K562 (cell line): Measurements from ENCODE around the gene TAF9. TPM values are rescaled to one million over a fixed set of nuclear protein-coding genes. Genes with fewer than 3 reads are reported as not detected.
A peak's percentile ranks its signal among the peaks of the same experiment; 100 is the strongest.

ENCODE experiments used
- CBX1 ChIP-seq: sonication (generic); IDR thresholded peaks from 2 replicates; pipeline ENCODE4 v1.6.1; 2016; ENCODE audit warnings: antibody characterized with exemption, low read depth, mild to moderate bottlenecking
- EWSR1 ChIP-seq: fragments of 450-650 bp; IDR thresholded peaks from 2 replicates; pipeline ENCODE4 v1.6.1; 2018; ENCODE audit warnings: borderline replicate concordance, mild to moderate bottlenecking, low read depth, moderate library complexity; ENCODE audit not compliant: partially characterized antibody
- FOXM1 ChIP-seq, 2 experiments: fragments of 450-650 bp in 1 of 2; sonication (generic) in 1 of 2; formaldehyde crosslinking in 1 of 2; IDR thresholded peaks; 2 replicates each; pipeline versions ENCODE4 v1.6.1 to v1.9.0; 2017 to 2022; ENCODE audit warnings: low read depth in 2 of 2, mild to moderate bottlenecking in 2 of 2, missing genetic modification reagents in 1 of 2, moderate library complexity in 1 of 2
- GABPB2 ChIP-seq: fragments of 250-450 bp; sonication (Bioruptor Pico); conservative IDR thresholded peaks from 2 replicates; pipeline ENCODE4 v1.5.1; 2021; ENCODE audit warnings: mild to moderate bottlenecking
- GMEB1 ChIP-seq: fragments of 250-450 bp; sonication (Bioruptor Pico); IDR thresholded peaks from 2 replicates; pipeline ENCODE4 v1.4.0; 2020; ENCODE audit warnings: mild to moderate bottlenecking
- HMGN3 ChIP-seq: IDR thresholded peaks from 2 replicates; pipeline ENCODE4 v1.6.1; 2011; ENCODE audit warnings: borderline replicate concordance, low read depth, mild to moderate bottlenecking, mixed read lengths, low read length; ENCODE audit not compliant: insufficient read length; ENCODE audit errors: extremely low read depth
- HNRNPH1 ChIP-seq: fragments of 200-400 bp; formaldehyde crosslinking; optimal IDR thresholded peaks from 2 replicates; pipeline ENCODE3; 2017; ENCODE audit warnings: low read depth, mild to moderate bottlenecking, low read length, moderate library complexity
- IFI16 ChIP-seq: fragments of 250-450 bp; sonication (Bioruptor Pico); IDR thresholded peaks from 2 replicates; pipeline ENCODE4 v2.1.2; 2022; ENCODE audit warnings: mild to moderate bottlenecking, inconsistent platforms
- MCM3 ChIP-seq: fragments of 450-650 bp; IDR thresholded peaks from 2 replicates; pipeline ENCODE4 v1.6.1; 2016
- NFIX ChIP-seq: fragments of 250-450 bp; sonication (Bioruptor Pico); IDR thresholded peaks from 2 replicates; pipeline ENCODE4 v1.4.0; 2020; ENCODE audit warnings: low read depth, mild to moderate bottlenecking, moderate library complexity
- NONO ChIP-seq, 2 experiments: fragments of 200-400 bp in 1 of 2; fragments of 450-650 bp in 1 of 2; formaldehyde crosslinking in 1 of 2; IDR thresholded peaks; 2 replicates each; pipeline ENCODE4 v1.6.1; 2017; ENCODE audit warnings: low read depth in 2 of 2, mild to moderate bottlenecking in 2 of 2, moderate library complexity in 2 of 2, low read length in 1 of 2
- POLR2H ChIP-seq: IDR thresholded peaks from 2 replicates; pipeline ENCODE4 v1.6.1; 2016; ENCODE audit warnings: missing genetic modification characterization, low read depth, mild to moderate bottlenecking, control low read depth, missing compliant biosample characterization, moderate library complexity
- RFX1 ChIP-seq: fragments of 450-650 bp; IDR thresholded peaks from 2 replicates; pipeline ENCODE4 v1.6.1; 2016; ENCODE audit warnings: mild to moderate bottlenecking, moderate library complexity
- RFX5 ChIP-seq: IDR thresholded peaks from 2 replicates; pipeline ENCODE4 v1.6.1; 2011; ENCODE audit warnings: low read depth, mild to moderate bottlenecking, improper control_type of control experiment, low read length
- RNF2 ChIP-seq: sonication (generic); IDR thresholded peaks from 2 replicates; pipeline ENCODE4 v1.6.1; 2016
- SAP30 ChIP-seq: fragments of 200-600 bp; sonication (generic); IDR thresholded peaks from 2 replicates; pipeline ENCODE4 v1.6.1; 2012; ENCODE audit warnings: borderline replicate concordance, low read depth, mild to moderate bottlenecking, moderate library complexity, low read length, control low read depth, inconsistent platforms; ENCODE audit not compliant: insufficient read depth, poor library complexity, severe bottlenecking
- SMARCE1 ChIP-seq: fragments of 450-650 bp; IDR thresholded peaks from 2 replicates; pipeline ENCODE4 v1.7.1; 2016; ENCODE audit warnings: mild to moderate bottlenecking
- SPI1 ChIP-seq: IDR thresholded peaks from 2 replicates; pipeline ENCODE4 v1.6.1; 2011; ENCODE audit warnings: low read depth, low read length, control low read depth, borderline replicate concordance
- THAP7 ChIP-seq: fragments of 250-450 bp; sonication (Bioruptor Pico); IDR thresholded peaks from 2 replicates; pipeline ENCODE4 v1.5.0; 2021
- THRA ChIP-seq: fragments of 450-650 bp; IDR thresholded peaks from 2 replicates; pipeline ENCODE4 v1.6.1; 2017; ENCODE audit warnings: mild to moderate bottlenecking, moderate library complexity
- XRCC4 ChIP-seq: IDR thresholded peaks from one replicate; pipeline ENCODE4 v1.6.1; 2011; ENCODE audit not compliant: insufficient read depth, insufficient read length; ENCODE audit errors: extremely low read depth
- ZFP30 ChIP-seq: fragments of 250-450 bp; sonication (Bioruptor Pico); IDR thresholded peaks from 2 replicates; pipeline ENCODE4 v1.8.0; 2022; ENCODE audit warnings: moderate library complexity, mild to moderate bottlenecking, inconsistent platforms, borderline replicate concordance
- ZNF696 ChIP-seq: fragments of 250-450 bp; sonication (Bioruptor Pico); conservative IDR thresholded peaks from 2 replicates; pipeline ENCODE4 v1.4.0; 2020; ENCODE audit warnings: mild to moderate bottlenecking, moderate library complexity
- ZSCAN32 ChIP-seq: fragments of 450-650 bp; formaldehyde crosslinking; IDR thresholded peaks from 2 replicates; pipeline ENCODE4 v1.4.0; 2020; ENCODE audit warnings: mild to moderate bottlenecking, moderate library complexity
- polyA plus RNA-seq, 8 experiments: library from polyadenylated mRNA; depleted of rRNA in 4 of 8; stranded (reverse) in 5 of 8; unstranded in 3 of 8; fragments of >200 nt; fragmentation: Nextera tagmentation in 2 of 8; fragmentation: Illumina TruSeq in 1 of 8; extraction: Ambion mirVana in 2 of 8; extraction: Trizol in 1 of 8; gene quantifications; 2 replicates each; pipeline versions ENCODE4 v1.2.1 to v1.2.3, GENCODE V29; 2011 to 2014; ENCODE audit warnings: inconsistent platforms in 1 of 8, missing spikeins in 1 of 8
- total RNA-seq, 7 experiments: library from RNA; depleted of rRNA in 6 of 7; stranded (reverse); fragments of >200 nt in 6 of 7; fragmentation: Illumina TruSeq in 2 of 7; extraction: Trizol in 2 of 7; gene quantifications; 2 replicates each; pipeline versions ENCODE4 v1.2.1 to v1.2.3, GENCODE V29; 2011 to 2021; ENCODE audit warnings: low replicate concordance in 1 of 7
- TF ChIP-seq, protein P1 (sequence below): sonication (generic); IDR thresholded peaks from 2 replicates; pipeline ENCODE4 v1.6.1; 2016

Gene TAF9
- total and polyA plus RNA-seq, 9 of the 15 experiments (the other 6 are each of a cell fraction or from before 2014, with no cell fraction given), result 119 to 566 (median 207) TPM

DNA sequence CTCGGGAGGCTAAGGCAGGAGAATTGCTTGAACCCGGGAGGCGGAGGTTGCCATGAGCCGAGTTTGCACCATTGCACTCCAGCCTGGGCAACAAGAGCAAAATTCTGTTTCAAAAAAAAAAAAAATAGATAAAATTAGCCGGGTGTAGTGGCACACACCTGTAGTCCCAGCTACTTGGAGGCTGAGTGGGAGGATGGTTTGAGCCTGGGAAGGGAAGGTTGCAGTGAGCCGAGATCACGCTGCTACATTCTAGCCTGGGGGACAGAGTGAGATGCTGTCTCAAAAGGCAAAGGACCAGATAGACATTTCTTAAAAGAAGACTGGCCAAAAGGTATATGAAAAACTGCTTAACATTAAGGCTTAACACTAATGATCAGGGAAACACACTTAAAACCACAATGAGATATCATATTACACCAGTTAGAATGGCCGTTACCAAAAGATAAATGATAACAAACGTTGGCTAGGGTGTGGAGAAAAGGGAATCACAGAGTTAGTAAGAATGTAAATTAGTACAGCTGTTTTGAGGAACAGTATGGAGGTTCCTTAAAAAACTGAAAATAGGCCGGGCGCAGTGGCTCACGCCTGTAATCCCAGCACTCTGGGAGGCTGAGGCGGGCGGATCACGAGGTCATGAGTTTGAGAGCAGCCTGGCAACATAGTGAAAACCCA is 35.5 kb upstream of the TAF9 start (continued):
- TF ChIP-seq THAP7 (CRISPR knock-in tag), result no peak
- no peak for TF ChIP-seq THRA
- TF ChIP-seq MCM3, result no peak
- TF ChIP-seq SPI1, result no peak
- no peak for TF ChIP-seq POLR2H (tag)
- TF ChIP-seq HMGN3, result no peak
- no peak for TF ChIP-seq RNF2
- no peak for TF ChIP-seq ZSCAN32 (CRISPR knock-in tag)
- no peak for TF ChIP-seq HNRNPH1
- TF ChIP-seq RFX5, result no peak
- no peak for TF ChIP-seq EWSR1
- no peak for TF ChIP-seq IFI16 (CRISPR knock-in tag)
- TF ChIP-seq ZNF696, result no peak
- no peak for TF ChIP-seq SAP30
- TF ChIP-seq CBX1, result no peak
- TF ChIP-seq RFX1, result no peak
- no peak for TF ChIP-seq NFIX (CRISPR knock-in tag)
- 0 out of 2 replicates have a peak, but pooled peaks have one; percentile 27 for TF ChIP-seq FOXM1 (IDR thresholded peaks at IDR 0.05; ENCODE audit: low read depth)
- TF ChIP-seq FOXM1 (CRISPR knock-in tag; IDR thresholded peaks at IDR 0.05; ENCODE audit: low read depth), result no peak
- no peak for TF ChIP-seq ZFP30 (CRISPR knock-in tag)
- TF ChIP-seq, protein P1, sequence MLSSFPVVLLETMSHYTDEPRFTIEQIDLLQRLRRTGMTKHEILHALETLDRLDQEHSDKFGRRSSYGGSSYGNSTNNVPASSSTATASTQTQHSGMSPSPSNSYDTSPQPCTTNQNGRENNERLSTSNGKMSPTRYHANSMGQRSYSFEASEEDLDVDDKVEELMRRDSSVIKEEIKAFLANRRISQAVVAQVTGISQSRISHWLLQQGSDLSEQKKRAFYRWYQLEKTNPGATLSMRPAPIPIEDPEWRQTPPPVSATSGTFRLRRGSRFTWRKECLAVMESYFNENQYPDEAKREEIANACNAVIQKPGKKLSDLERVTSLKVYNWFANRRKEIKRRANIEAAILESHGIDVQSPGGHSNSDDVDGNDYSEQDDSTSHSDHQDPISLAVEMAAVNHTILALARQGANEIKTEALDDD, result no peak
- no peak for TF ChIP-seq NONO (IDR thresholded peaks at IDR 0.05; ENCODE audit: low read depth in 2 of 2, low read length in 1 of 2)
- peak; percentile 42; the same call in 1 of the 2 replicates for TF ChIP-seq SMARCE1
- no peak for TF ChIP-seq XRCC4
- TF ChIP-seq GMEB1, result no peak
- no peak for TF ChIP-seq GABPB2
